ENCODE data around the gene TMTC1.

Gene TMTC1

DNA sequence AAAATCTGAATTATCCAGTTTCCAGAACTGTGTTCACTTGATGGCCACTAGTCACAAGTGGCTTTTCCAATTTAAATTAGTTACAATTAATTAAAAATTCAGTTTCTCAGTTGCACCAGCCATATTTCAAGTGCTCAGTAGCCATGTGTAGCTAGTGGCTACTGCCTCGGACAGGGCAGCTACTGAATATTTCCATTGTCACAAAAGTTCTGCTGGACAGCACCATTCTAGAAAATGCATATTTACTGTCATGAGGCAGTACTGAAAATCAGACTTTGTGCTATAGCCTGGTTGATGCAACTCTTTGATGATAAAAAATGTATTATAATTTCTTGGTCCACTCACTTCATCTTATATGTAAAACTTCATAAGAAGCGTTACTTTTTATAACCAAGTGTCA is 274.8 kb downstream of the TMTC1 start:
- H3K27me3 ChIP-seq (ENCODE audit: low read depth, low read length): peaks cover 13% of the 10 kb centered on the region; the same call in 1 of the 2 replicates
- H3K9me3 ChIP-seq (ENCODE audit: insufficient read depth, low read length): no peaks in the 10 kb centered on the region
- H3K9ac ChIP-seq (ENCODE audit: low read length): no peak overlapping the region

DNA sequence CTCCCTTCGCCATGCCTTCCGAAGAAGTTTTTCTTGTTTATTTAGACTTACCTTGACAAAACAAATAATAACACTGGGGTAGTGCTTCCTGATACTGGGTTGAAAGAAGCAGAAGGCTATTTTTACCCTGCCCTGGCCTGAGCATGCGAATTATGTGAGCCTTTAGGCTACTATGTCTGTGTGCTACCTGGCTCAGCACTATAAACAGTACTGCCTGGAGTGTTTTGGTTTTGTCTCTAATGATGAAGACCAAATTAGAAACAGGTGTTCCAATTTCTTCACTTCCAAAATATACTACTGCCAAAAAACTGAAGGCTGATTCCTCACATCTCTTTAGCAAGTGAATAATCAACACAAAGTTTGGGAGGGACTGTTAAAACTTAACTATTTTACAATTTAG is 278.6 kb downstream of the TMTC1 start:
- Histone ChIP-seq H3K79me2 (ENCODE audit: low read length) (no peaks in the 10 kb centered on the region), H3K36me3 (replicated peaks; ENCODE audit: low read depth, low read length) (no peaks in the 10 kb centered on the region), H3K4me3 (ENCODE audit: low read length) (no peak overlapping the region), H3K9me3 (ENCODE audit: insufficient read depth, low read length) (no peaks in the 10 kb centered on the region), H3K27ac (ENCODE audit: low read length) (no peak overlapping the region), H3K4me2 (ENCODE audit: low read length) (no peak overlapping the region), H2AFZ (ENCODE audit: low read depth, low read length) (no peak overlapping the region), H4K20me1 (ENCODE audit: insufficient read depth, low read length) (no peaks in the 10 kb centered on the region), H3K4me1 (ENCODE audit: low read length) (no peaks in the 10 kb centered on the region), H3K27me3 (ENCODE audit: low read depth, low read length) (peaks cover 13% of the 10 kb centered on the region; the same call in 1 of the 2 replicates), H3K9ac (ENCODE audit: low read length) (no peak overlapping the region)
- TF ChIP-seq, protein P1, sequence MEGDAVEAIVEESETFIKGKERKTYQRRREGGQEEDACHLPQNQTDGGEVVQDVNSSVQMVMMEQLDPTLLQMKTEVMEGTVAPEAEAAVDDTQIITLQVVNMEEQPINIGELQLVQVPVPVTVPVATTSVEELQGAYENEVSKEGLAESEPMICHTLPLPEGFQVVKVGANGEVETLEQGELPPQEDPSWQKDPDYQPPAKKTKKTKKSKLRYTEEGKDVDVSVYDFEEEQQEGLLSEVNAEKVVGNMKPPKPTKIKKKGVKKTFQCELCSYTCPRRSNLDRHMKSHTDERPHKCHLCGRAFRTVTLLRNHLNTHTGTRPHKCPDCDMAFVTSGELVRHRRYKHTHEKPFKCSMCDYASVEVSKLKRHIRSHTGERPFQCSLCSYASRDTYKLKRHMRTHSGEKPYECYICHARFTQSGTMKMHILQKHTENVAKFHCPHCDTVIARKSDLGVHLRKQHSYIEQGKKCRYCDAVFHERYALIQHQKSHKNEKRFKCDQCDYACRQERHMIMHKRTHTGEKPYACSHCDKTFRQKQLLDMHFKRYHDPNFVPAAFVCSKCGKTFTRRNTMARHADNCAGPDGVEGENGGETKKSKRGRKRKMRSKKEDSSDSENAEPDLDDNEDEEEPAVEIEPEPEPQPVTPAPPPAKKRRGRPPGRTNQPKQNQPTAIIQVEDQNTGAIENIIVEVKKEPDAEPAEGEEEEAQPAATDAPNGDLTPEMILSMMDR (IDR thresholded peaks at IDR 0.05; ENCODE audit: low read depth, low read length): no peak
- TF ChIP-seq EZH2phosphoT487 (IDR thresholded peaks at IDR 0.05; ENCODE audit: low read depth): no peak

More for the DNA sequence above, 274.8 kb downstream of the TMTC1 start:
- no peak overlapping the region for H3K4me2 ChIP-seq (ENCODE audit: low read length)
- H3K36me3 ChIP-seq (replicated peaks; ENCODE audit: low read depth, low read length): no peaks in the 10 kb centered on the region
- H4K20me1 ChIP-seq (ENCODE audit: insufficient read depth, low read length): no peaks in the 10 kb centered on the region
- no peaks in the 10 kb centered on the region for H3K79me2 ChIP-seq (ENCODE audit: low read length)
- H2AFZ ChIP-seq (ENCODE audit: low read depth, low read length): no peak overlapping the region
- H3K4me1 ChIP-seq (ENCODE audit: low read length): no peaks in the 10 kb centered on the region
- no peak for TF ChIP-seq EZH2phosphoT487 (IDR thresholded peaks at IDR 0.05; ENCODE audit: low read depth)
- TF ChIP-seq, protein P1 (IDR thresholded peaks at IDR 0.05; ENCODE audit: low read depth, low read length): no peak
- H3K27ac ChIP-seq (ENCODE audit: low read length): no peak overlapping the region
- no peak overlapping the region for H3K4me3 ChIP-seq (ENCODE audit: low read length)

DNA sequence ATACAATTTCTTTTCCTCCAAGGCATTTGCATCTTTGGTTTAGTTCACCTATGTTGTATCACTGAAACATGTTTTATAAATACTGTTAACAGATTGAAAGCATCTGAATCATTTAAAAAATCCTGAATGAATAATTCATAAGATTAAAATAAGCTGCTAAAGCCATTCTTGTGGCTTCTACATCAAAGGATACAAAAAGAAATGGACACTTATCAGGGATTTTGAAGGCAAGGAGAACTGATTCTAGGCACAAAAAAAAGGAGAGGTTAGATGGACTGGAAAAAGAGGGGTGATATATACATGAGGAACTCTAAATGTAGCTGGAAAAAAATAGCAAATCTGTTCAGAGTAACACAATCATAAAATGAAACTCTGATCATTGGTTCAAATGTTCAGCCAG is 280.5 kb downstream of the TMTC1 start:
- H4K20me1 ChIP-seq (ENCODE audit: insufficient read depth, low read length): no peaks in the 10 kb centered on the region
- no peak overlapping the region for H2AFZ ChIP-seq (ENCODE audit: low read depth, low read length)
- H3K4me2 ChIP-seq (ENCODE audit: low read length): no peak overlapping the region
- H3K36me3 ChIP-seq (replicated peaks; ENCODE audit: low read depth, low read length): no peaks in the 10 kb centered on the region
- no peaks in the 10 kb centered on the region for H3K9me3 ChIP-seq (ENCODE audit: insufficient read depth, low read length)
- no peak overlapping the region for H3K27ac ChIP-seq (ENCODE audit: low read length)
- no peaks in the 10 kb centered on the region for H3K79me2 ChIP-seq (ENCODE audit: low read length)
- no peak for TF ChIP-seq EZH2phosphoT487 (IDR thresholded peaks at IDR 0.05; ENCODE audit: low read depth)
- TF ChIP-seq, protein P1 (IDR thresholded peaks at IDR 0.05; ENCODE audit: low read depth, low read length): no peak
- H3K4me3 ChIP-seq (ENCODE audit: low read length): no peak overlapping the region
- no peaks in the 10 kb centered on the region for H3K4me1 ChIP-seq (ENCODE audit: low read length)
- H3K9ac ChIP-seq (ENCODE audit: low read length): no peak overlapping the region
- H3K27me3 ChIP-seq (ENCODE audit: low read depth, low read length): peaks cover 13% of the 10 kb centered on the region; the same call in 1 of the 2 replicates

DNA sequence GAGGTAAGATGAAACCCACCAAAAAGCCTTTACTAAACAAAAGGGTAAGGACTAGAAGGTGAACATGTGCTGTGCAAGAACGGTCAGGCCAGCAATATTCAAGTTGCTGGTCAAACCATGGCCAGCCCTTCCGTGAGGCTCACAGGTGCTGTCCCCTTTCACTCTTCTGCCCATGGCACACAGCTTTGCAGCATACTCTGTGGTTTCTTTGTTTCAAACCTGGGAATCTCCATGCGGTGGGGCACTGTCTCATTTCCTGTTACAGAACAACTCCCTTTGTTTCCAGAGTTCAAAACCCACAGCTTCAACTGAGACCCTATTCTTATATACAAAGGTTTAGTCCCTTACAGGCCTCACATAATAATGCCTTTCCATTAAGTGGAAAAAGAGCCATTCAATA is 284.5 kb downstream of the TMTC1 start:
- Histone ChIP-seq H3K4me3 (ENCODE audit: low read length) (no peak overlapping the region), H3K9ac (ENCODE audit: low read length) (no peak overlapping the region), H2AFZ (ENCODE audit: low read depth, low read length) (no peak overlapping the region), H3K4me2 (ENCODE audit: low read length) (no peak overlapping the region), H3K27ac (ENCODE audit: low read length) (no peak overlapping the region), H4K20me1 (ENCODE audit: insufficient read depth, low read length) (no peaks in the 10 kb centered on the region), H3K4me1 (ENCODE audit: low read length) (no peaks in the 10 kb centered on the region), H3K27me3 (ENCODE audit: low read depth, low read length) (no peaks in the 10 kb centered on the region), H3K79me2 (ENCODE audit: low read length) (no peaks in the 10 kb centered on the region), H3K9me3 (ENCODE audit: insufficient read depth, low read length) (no peaks in the 10 kb centered on the region), H3K36me3 (replicated peaks; ENCODE audit: low read depth, low read length) (no peaks in the 10 kb centered on the region)
- TF ChIP-seq, protein P1 (IDR thresholded peaks at IDR 0.05; ENCODE audit: low read depth, low read length): no peak
- no peak for TF ChIP-seq EZH2phosphoT487 (IDR thresholded peaks at IDR 0.05; ENCODE audit: low read depth)

Measured in OCI-LY3 (cell line).